ENCODE results near the gene NBPF1.
"Not testable (repeated sequence)": the region's sequence is repeated elsewhere in the genome, so short reads cannot be mapped to it uniquely, and the experiment has no call there.

Gene NBPF1

GRCh38 chr1:16621681-16622315, 8.4 kb upstream of the NBPF1 start:
- DNase-seq: not testable (repeated sequence)

DNA sequence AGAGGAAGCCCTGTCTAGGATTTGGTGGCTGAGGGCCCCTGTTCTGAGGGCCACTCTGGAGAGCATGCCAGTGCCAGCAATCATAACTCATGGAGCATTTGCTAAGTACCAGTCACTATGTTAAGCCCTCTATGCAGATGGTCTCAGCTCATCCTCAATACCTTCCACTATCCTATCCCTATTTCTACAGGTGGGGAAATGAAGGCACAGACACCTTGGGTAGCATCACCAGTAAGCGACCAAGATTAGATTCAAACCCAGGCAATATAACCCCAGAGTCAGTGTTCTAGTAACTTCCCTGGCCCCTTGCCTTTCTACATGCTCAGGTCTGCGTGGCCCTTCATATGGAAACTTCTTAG, 7.9 kb upstream of the NBPF1 start:
- DNase-seq: no peak

DNA sequence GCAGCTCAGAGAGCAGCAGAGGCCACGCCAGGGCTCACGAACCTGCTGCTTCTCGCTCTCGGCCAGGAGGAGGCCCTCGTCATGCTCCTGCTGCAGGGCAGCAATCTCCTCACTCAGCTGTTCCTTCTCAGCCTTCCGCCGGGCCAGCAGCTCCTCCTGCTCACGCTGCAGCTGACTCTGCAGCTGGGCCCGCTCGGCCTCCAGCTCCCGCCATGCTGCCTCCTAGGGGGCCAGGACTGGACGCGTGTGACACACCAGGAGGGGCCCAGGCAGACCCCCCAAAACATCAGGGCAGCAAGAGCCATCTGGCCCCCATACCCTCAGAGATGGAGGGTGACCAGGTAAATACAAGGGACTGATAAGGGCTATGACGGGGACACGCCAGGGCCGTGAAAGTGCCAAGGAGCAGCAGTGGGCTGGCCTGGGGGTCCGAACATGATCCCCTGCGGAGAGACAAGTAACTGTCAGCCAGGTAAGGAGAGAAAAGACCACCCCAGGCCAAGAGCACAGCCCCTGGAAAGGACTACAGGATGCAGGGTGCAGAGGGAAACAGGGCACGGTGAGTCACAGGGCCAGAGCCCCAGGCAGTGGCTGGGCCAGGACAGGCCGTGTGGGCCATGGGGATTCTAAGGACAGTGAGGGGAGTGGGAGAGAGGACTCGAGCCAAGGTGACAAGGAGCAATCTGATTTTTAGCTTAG, 6.6 kb upstream of the NBPF1 start:
- DNase-seq: not testable (repeated sequence)

- DNase-seq: no peak
Observed at GRCh38 chr1:16618719-16619118, 5.4 kb upstream of the NBPF1 start.

DNA sequence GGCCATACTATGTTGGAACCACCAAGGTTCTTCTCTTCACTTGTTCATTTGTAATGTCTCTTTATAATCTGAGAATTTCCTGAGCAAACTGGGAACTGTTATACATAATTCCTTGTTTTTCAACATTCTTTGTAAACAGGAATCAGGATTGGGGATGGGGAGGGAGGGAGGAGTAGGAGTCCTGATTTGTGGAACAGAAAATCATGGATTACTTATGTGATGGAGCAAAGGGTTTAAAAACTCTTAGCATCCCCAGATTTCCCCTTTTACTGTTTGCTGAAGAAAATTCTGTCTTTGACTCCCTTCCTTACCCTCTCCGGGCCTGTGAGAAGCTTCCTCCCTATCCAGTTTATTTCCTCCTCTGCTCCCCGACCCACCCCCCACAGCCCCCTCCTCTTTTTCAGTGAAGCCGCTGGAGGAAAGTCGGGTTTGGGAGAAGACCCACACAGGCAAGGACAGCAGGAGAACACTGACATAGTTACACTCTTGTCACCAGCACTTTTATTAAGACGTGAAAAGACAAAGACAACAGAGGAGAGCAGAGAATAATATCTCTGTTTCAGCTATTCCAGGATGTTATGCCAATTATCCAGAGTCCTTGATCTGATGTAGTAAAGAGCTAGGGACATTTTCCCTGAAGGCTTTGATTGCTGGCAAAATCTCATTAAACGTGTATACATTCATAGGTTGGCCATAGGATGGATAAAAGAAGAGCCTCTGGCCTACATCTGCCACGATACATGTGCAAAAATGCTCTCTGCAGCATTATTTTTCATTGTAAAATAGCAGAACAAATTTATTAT, 4.6 kb upstream of the NBPF1 start:
- DNase-seq: no peak

DNA sequence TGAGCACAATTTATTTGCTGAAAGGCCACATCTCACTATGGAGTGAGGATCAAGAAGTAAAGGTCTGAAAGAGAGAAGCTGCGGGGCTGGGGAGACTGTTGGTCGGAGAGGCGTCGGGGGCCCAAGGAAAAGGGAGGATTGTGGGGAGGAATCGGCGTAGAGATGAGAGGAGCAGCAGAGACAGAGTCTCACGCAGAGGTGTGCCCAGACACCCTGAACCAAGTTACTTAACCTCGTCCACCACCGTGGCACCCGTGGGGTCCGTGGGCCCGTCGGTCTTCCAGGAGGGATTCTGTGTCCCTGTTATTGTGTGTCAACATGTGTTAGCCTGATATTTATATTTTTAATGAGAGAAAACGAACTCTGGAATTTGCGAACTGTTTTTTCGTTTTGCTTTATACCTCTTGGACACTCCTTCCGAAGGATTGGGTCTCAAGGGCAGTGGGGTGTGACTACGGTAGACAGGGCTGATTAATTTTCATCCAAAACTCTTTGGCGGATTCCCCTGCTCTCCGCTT, 3.8 kb upstream of the NBPF1 start:
- no peak for DNase-seq

DNA sequence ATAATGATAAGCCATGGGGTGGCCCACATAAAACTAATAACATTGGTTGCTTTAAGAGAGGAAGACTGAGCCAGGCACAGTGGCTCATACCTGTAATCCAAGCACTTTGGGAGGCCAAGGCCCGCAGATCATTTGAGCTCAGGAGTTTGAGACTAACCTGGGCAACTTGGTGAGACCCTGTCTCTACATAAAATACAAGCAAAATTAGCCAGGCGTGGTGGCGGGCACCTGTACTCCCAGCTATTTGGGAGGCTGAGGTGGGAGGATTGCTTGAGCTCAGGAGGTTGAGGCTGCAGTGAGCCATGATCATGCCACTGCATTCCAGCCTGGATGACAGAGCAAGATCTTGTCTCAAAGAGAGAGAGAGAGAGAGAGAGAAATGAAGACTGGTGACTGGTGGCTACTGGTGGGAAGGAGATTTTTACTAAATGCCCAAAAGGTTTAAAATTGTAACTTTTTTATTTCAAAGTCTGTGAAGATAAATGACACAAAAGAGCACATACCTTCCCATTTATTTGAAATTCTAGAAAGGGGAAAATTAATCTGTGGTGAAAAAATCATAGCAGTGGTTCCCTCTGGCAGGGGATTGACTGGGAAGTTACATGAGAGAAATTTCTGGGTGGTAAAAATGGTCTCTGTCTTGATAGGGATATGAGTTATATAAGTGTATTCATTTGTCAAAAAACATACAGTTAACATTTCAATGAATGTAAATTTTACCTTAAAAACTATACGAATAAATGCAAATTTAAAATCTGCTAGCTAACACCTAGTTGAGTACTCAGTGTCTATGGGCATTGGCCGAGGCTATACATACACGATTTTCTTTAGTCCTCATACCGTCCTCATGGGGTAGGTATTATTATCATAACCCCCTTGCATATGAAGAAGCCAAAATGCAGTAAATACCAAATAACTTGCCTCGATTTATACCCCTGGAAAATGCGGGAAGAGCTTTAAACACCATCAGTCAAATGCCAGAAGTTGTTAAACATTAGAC, 2.2 kb upstream of the NBPF1 start:
- DNase-seq: no peak

DNA sequence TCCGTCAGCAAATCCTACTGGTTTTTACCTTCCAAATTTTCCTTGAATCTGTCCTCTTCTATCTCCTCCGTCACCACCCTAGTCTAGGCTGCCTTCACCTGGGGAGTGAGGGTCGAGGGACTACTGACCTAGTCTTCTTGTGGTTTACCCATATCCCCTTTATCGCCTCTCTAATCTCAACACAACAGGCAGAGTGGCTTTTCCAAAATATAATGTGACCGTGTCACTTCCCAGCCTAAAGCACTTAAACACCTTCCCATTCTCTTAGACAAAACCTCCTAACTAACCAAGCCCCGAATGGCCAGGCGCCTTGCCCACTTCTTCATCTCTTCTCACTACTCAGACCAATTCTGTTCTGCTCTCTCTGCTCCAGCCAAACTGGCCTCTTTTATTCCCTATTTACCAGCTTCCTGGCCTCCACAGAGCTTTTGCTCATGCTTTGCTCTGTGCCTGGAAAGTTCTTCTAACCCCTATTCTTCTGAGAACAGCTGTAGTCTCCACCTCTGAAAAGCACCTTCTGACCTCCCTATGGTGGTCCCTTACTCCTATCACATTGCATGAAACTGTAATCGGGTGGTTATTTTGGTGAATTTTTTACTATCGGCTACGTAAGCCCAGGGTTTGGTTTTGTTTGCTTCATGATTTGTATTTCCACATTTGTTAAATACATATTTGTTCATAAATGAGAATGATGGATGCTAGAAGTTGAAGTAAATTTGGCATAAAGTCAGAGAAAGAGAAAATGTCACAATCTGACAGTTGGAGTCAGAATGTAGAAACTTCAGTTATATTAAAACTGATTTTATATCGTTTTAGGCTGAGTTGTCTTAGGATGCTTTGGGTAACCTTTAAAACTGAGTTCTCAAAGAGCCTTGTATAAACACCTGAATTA, 1.2 kb upstream of the NBPF1 start:
- DNase-seq: no peak

GRCh38 chr1:16612332-16613172, 812 bp downstream of the NBPF1 start:
- no peak for DNase-seq

DNA sequence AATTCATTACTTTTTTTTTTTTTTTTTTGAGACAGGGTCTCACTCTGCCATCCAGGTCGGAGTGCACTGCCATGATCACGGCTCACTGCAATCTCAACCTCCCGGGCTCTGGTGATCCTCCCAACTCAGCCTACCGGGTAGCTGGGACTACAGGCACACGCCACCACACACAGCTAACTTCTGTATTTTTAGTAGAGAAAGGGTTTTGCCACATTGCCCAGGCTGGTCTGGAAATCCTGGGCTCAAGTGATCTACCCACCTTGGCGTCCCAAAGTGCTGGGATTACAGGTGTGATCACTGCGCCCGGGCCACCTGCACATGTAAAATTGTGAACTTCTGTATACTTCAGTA, 1.4 kb downstream of the NBPF1 start:
- DNase-seq: not testable (repeated sequence)

GRCh38 chr1:16611164-16611563, 2.2 kb downstream of the NBPF1 start:
- not testable (repeated sequence) for DNase-seq

DNA sequence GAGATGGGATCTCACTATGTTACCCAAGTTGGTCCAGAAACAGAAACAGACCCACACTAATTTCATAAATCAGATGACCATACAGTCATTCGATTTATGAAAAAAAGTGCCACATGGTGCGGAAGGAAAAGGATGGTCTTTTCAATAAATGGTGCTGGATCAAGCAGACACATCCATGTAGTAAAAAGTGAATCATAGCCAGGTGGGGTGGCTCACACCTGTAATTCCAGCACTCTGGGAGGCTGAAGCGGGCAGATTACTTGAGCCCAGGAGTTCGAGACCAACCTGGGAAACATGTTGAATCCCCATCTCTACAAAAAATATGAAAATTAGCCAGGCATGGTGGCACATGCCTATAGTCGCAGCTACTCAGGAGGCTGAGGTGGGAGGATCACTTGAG, 2.8 kb downstream of the NBPF1 start:
- not testable (repeated sequence) for DNase-seq

DNA sequence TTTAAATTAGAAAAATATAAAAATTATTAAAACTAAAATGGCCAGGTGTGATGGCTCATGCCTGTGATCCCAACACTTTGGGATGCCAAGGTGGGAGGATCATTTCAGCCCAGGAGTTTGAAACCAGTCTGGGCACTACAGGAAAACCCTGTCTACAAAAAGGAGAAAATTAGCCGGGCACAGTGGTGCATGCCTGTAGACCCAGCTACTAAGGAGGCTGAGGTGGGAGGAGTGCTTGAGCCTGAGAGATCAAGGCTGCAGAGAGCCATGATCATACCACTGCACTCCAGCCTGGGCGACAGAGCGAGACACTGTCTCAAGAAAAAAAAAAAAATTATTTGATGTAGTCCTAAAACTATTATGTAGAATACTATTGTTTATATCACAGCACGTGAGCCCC, 3.6 kb downstream of the NBPF1 start:
- not testable (repeated sequence) for DNase-seq

DNA sequence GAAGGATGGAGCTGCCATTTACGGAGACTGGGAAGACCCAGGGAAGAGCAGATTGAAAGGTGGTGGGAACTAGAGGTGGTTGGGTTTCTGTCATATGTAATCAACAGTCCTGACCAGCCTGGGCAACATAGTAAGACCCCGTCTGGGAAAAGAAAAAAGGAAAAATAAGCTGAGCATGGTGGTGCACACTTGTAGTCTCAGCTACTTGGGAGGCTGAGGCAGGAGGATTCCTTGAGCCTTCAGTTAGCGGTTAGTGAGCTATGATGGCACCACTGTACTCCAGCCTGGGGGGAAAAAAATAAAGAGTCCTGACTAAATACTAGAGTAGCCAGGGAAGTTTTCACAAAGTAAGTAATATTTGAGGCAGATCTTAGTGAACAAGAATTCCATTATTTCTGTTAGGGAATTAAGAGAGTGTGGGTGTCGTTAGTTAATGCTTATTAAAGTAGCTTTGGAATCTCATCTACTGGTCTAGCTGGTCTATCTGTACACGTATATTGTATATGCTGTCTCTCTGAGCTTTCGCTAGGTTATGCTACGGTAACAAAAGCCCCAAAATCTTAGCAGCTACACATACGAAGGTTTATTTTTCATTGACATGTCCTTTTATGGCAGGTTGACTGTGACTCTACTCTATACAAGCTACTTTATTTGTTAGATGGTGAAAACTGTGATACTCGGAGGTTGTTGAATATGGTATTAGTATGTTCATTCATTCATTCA, 4.4 kb downstream of the NBPF1 start:
- DNase-seq: no peak

GRCh38 chr1:16607853-16608815, 5.2 kb downstream of the NBPF1 start:
- DNase-seq: not testable (repeated sequence)

DNA sequence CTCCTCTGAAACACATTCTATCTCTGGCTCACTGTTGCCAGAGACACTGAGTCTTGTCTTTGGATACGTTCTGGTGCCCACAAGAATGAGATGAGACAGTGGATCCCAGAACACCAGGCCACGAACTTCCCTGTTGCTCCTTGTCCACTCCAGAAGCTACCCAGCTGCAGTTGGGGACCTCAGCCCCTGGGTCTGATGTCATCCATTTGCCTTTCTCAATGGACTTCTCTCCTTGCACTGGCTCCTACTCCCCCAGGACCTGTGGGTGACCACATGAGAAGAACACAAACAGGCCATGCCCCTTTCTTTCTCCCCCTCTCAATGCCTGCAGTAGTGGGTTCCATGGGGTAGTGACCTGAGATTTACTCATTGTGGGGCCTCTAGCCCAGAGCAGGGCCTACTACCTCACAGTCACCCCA, 5.9 kb downstream of the NBPF1 start:
- DNase-seq: no peak

DNA sequence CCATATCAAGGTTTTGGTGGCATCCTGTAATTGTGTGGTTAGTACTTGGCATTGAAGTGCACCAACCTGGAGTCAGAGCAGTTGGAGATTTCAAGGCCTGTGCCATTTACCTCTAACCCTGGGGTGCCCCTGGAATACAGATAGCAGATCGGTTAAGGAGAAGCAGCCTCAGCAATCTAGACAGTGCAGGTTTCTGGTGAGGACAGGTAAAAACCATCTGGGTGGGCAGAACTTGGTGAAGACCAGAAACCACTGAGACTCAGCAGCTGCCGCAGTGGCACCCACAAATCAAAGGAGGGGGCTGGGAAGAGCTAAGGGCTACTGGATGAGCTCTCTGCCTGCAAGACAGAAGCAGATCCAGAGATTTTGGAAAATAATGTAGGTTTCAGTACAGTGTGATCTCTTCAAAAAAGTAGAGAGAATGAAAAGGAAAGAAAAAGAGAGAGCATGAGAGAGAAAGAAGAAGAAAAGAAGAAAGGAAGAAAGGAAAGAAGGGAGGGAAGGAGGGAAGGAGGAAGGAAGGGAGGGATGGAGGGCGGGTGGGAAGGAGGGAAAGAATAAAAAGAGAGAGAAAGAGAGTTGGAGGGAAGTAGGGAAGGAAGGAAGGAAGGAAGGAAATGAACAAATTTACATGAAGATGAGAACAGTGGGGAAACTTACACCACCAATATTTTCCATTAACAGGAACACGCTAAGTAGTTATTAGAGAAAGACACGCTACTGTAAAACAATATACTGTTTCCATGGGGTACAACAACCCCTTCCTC, 6.5 kb downstream of the NBPF1 start:
- not testable (repeated sequence) for DNase-seq
